ENCODE data around the gene ELL.

ELL gene

DNA sequence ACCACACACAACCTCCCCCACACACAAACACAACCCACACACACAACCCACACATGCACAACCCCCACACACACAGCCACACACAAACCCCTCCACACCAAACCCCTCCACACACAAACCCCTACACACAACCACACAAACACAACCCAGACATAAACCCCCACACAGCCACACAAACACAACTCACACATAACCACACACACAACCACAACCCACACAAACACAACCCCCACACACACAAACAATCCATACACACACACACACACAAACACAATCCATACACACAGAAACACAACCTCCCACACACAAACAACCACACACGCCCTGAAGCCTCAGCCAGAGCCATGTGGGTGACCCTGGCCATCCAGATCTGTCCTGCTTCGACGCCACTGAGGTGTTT lies 53.9 kb downstream of the ELL start:
- TF ChIP-seq GATA3 (IDR thresholded peaks at IDR 0.05; ENCODE audit: low read depth, low read length) (no peak), GATA2 (IDR thresholded peaks at IDR 0.05; ENCODE audit: low read depth, low read length) (no peak)

DNA sequence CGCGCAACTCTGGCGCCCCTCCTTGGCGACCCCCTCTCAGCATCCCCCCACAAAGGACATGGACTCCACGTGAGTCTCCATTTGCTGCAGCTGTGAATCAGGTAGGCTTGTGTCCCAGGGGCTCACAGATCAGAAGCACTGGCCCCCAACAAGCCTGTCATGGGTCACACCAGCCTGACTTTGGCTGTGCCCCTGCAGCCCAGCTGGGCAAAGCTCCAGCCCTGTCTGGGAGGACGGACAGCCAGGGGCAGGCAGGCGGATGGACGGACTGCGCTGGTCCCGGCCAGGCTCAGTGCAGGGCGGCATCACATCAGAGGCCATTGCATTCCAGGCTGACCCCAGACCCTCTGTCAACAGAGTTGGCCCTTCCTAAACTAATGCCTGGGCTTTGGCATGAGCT lies 55.5 kb downstream of the ELL start:
- TF ChIP-seq GATA3 (IDR thresholded peaks at IDR 0.05; ENCODE audit: low read depth, low read length) (no peak), GATA2 (IDR thresholded peaks at IDR 0.05; ENCODE audit: low read depth, low read length) (no peak)

DNA sequence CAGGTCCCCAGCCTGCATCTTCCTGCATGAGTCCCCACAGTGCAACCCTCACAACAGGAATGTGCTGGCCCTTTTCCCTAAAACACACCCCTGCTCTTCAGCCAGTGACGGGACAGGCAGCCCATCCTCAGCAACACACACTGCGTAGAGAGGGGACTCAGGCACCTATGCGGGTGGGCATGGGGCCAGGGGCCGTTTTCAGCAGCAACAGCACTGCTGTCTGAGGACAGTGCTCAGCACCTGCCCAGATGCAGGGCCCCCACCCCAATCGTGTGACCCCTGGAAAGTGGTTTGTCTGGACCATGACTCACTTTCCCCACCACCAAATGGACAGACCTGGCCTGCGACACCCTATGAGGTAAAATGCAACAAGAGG lies 55.9 kb downstream of the ELL start:
- TF ChIP-seq GATA2 (IDR thresholded peaks at IDR 0.05; ENCODE audit: low read depth, low read length) (no peak), GATA3 (IDR thresholded peaks at IDR 0.05; ENCODE audit: low read depth, low read length) (no peak)

DNA sequence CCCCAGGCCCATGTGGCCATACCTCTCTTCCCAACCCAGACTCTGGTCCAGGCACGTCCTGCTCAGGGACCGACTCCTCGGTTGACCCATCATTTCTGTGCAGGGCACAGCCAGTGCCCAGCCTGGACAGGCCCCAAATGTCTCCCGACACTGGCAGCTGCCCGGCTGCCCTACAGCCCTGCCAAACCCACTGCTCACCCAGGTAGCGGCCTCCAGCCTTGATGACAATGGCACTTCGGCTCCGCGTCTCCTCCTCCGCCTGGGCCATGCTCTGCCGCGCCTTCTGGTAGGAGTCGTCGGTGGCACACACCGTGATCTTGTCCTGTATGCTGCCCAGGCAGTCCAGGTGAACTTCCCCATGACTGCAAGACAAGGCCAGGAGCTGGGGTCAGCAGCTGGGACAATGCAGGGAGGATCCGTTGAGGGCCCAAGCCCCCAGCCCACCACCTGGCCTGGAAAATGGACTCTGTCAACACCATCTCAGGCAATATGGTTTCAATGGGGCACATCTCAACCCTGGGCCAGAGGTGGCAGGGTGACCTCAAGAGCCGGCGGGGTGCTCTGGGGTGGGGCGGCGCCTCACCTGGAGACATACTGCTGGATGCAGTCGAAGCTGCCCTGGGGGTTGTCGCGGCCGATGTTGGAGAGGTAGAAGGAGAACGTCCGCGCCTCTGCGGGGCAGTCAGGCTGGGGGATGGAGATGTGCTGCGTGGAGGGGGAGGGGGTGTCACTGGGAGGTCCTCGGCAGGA lies 56.5 kb downstream of the ELL start:
- TF ChIP-seq GATA3 (IDR thresholded peaks at IDR 0.05; ENCODE audit: low read depth, low read length) (no peak), GATA2 (IDR thresholded peaks at IDR 0.05; ENCODE audit: low read depth, low read length) (no peak)

DNA sequence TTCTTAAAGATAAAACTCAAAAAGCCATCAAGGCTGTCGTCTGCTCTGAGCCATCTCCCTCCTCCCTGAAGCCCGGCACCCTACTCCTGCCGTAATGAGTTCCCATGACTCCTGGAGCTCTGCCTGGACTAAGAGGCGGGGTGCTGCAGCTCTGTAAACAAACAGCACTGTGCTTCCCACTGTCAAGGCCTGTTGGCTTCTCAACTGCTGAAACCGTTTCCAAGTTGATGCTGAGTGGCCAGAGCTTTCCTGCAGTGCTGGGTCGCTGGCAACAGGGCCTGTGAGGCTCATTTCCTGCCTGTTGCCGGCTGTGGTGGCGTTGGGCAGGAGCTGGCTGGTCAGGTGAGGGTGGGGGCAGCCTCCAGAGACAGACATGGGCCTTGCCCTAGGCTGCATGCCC lies 57.2 kb downstream of the ELL start:
- TF ChIP-seq GATA2 (IDR thresholded peaks at IDR 0.05; ENCODE audit: low read depth, low read length) (no peak), GATA3 (IDR thresholded peaks at IDR 0.05; ENCODE audit: low read depth, low read length) (no peak)

DNA sequence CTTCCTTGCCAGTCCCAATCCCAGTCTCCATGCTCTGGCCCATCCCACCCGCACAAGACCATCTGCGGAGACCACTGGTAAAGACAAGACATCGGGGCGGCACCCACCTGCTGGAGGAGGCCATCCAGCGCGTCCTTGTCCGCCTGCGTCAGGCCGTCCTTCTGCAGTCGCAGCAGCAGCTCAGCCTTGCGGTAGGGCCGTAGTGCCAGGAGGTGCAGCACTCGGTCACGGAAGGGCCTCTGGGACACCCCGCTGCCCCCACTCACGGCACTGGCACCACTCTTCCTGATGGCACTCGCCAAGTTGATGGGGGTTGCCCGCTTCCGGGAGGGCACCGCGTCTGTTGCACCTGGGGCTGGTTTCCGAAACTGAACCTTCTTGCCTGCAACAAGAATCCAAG lies 60.4 kb downstream of the ELL start:
- no peak for TF ChIP-seq GATA2 (IDR thresholded peaks at IDR 0.05; ENCODE audit: low read depth, low read length)
- no peak for TF ChIP-seq GATA3 (IDR thresholded peaks at IDR 0.05; ENCODE audit: low read depth, low read length)

DNA sequence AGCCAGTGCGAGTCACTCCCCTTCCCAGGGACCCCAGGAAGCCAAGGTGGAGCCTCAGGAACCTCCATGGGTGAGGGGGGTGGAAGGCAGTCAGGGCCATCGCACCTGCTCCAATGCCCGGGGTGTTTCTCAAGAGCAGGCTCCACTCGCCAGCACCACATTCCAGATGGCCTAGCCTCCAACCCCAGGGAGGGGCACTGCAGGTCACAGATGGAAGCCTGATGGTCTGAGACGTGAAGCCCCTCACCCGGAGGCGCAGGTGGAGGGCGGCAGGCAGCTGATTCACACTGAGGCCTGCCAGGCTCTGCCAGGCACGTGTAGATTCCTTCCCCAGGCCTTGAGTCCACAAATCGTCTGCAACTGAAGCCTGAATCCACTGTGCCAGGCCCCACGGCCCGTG lies 61.0 kb downstream of the ELL start:
- TF ChIP-seq GATA2 (IDR thresholded peaks at IDR 0.05; ENCODE audit: low read depth, low read length) (no peak), GATA3 (IDR thresholded peaks at IDR 0.05; ENCODE audit: low read depth, low read length) (no peak)

DNA sequence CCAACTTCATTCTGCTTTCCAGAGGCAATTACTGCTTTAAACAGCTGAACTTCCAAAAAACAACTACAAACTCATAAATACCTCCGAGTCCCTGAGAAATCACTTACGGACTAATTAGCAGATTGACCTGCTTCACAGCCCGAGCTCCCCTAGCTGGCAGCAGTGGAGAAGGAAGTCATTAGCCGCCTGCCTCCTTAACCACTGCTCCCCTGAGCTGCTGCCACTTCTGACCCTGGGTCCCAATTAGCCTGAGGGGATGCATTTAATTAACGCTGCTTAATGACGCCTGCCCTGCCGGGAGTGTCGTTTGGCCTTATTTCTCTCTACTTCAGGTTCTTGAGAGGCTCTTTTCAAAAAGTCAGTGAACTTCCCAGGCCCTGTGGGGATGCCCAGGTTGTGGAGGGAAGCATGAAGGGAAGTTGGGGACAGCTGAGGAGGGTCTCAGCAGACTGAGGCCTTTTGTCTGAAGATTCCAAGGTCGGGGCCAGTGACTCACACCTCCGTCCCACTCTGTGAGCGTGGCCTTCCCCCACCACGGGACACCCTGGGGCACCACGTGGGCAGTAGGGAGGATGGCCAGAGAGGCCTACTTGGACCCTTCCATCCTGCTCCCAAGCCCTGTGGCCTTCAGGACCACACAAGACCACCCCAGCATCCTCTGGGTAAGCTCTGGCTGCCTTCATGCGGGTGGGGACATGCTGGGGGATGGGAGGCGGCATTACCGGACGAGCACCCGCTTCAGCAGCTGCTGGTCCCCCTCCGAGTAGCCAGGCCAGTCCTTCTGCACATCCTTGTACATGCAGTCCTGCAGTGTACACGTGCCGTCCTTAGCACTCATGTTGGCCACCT lies 64.2 kb downstream of the ELL start:
- no peak for TF ChIP-seq GATA2 (IDR thresholded peaks at IDR 0.05; ENCODE audit: low read depth, low read length)
- no peak for TF ChIP-seq GATA3 (IDR thresholded peaks at IDR 0.05; ENCODE audit: low read depth, low read length)

DNA sequence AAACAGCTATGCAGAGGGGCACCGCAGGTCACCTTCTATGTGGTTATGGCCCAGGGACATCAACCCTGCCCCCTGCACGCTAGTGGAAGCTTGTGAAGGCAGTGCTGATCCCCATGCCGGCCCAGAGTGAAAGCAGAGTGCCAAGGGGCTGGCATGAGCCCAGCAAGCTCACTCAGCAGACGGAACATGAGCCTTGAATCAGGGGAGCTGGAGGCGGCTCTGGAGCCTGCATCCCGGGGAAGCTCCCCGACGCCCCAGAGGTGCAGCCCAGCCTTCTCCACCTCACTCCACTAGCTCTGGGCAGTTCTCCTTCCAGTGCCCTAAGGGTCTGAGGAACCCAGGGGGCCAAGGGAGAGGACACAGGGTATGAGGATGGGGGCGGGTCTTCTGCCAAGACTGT lies 64.9 kb downstream of the ELL start:
- TF ChIP-seq GATA3 (IDR thresholded peaks at IDR 0.05; ENCODE audit: low read depth, low read length) (no peak), GATA2 (IDR thresholded peaks at IDR 0.05; ENCODE audit: low read depth, low read length) (no peak)

DNA sequence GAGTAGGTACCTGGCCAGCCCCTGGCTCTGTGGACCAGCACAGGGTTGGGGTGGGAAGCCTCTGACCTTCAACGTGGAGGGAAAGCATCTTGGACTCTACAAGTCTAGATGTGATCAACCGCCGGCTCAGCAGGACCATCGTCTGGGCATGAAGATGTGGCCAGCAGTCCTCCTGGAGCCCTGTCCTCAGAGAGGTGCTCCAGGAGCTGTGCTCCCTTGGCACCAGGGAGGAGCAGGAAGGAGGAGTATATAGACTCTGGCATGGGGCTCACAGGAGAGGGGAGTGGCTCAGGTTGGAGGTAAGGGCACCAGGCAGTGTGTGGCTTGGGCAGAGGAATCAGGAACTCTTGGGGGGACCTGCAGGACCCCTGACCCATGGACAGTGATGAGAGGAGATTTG lies 65.6 kb downstream of the ELL start:
- TF ChIP-seq GATA3 (IDR thresholded peaks at IDR 0.05; ENCODE audit: low read depth, low read length) = no peak
- TF ChIP-seq GATA2 (IDR thresholded peaks at IDR 0.05; ENCODE audit: low read depth, low read length) = no peak

DNA sequence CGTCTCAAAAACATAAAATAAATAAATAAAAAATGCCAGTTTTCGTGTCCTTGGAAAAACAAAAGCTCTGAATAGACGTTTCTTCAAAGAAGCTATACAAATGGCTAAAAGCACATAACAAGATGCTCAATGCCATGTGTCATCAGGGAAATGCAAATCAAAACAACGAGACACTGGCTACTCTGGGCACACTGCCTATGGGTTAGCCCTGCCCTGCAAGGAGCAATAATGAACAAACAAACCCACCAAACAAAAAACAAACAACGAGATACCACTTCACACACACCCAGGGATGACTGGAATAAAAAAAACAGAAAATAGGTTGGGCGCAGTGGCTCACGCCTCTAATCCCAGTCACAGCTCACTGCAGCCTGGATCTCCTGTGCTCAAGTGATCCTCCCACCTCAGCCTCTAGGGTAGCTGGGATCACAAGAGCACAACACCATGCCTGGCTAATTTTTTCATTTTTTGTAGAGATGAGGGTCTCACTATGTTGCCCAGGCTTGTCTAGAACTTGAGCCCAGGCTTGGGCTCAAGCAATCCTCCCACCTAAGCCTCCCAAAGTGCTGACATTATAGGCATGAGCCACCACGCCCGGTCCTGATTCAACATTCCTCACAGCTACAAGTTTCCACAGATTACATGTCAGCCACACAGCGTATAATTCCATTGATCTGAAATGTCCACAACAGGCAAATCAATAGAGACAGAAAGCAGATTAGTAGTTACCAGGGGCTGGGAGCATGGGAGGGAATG lies 68.4 kb downstream of the ELL start:
- TF ChIP-seq GATA2 (IDR thresholded peaks at IDR 0.05; ENCODE audit: low read depth, low read length) = no peak
- no peak for TF ChIP-seq GATA3 (IDR thresholded peaks at IDR 0.05; ENCODE audit: low read depth, low read length)

DNA sequence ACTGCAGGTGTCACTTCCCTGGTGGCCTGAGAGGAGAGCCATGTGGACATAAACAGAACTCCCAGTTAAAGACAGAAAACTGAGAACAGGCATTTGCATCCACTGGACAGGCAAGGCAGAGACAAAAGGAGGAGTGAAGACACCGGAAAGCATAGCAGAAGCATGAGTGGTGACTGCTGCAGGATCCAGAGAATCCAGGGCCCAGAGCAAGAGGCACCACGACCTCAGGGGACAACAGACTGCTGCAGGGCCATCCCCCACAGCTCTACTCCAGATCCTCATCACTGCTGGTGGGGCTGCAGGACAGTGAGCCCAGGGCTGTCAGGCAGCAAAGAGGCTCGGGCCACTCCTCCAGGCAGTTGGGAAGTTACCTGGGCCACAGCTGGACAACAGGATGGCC lies 69.5 kb downstream of the ELL start:
- TF ChIP-seq GATA2 (IDR thresholded peaks at IDR 0.05; ENCODE audit: low read depth, low read length) (no peak), GATA3 (IDR thresholded peaks at IDR 0.05; ENCODE audit: low read depth, low read length) (no peak)

DNA sequence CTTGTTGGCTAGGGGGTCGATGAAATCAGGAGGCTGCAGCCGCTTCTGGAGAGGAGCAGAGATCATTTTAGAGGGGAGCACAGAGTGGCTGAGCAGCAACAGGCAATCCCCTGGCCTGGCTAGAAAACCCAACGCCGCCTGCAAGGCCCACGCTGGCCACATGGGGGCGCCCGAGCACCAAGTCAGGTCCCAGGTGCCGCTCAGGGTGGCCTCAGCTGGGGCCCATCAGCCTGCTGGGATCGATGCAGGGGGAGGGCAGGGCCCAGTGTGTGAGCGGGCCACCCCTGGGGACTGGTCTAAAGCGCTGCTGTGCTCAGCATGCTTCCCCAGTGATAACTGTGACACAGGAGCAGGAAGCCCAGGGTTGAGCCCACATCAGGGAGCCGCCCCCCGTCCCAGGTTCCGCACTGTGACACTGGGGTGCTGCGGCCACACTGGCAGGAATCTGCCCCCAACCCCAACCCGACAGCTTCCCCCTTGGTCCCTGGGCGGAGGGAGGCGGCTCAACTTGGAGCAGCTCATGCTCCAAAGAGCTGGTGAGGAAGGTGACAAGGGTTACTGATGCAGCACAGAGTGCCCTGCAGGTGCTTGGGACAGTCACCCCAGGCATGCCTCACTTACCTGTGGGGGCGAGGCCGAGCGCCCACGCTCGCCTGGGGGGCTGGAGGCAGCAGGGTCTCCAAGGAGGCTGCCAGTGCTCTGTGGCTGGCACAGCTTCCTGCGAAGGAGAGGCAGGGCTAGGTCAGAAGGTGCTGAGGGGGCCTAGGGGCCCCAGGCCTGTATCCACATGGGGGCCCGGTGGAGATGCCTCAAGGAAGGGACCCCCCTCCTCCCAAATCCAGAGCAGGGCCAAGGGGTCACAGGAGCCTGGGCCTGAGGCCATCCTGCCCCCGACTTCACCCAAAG lies 70.7 kb downstream of the ELL start:
- TF ChIP-seq GATA3 (IDR thresholded peaks at IDR 0.05; ENCODE audit: low read depth, low read length) (no peak), GATA2 (IDR thresholded peaks at IDR 0.05; ENCODE audit: low read depth, low read length) (no peak)

Data from SH-SY5Y (cell line).